Ascending aorta (tissue), 2 donors: Measurements from ENCODE around the gene RTKN. TPM values are rescaled to one million over a fixed set of nuclear protein-coding genes. Genes with fewer than 3 reads are reported as not detected.

ENCODE experiments used
- DNase-seq, 2 donors: peaks; one replicate each; pipeline ENCODE4 v3.0.0-alpha.2; 2019; ENCODE audit warnings: low spot score in 2 of 2
- H3K27ac ChIP-seq, 2 donors: fragments of 200-600 bp; sonication (generic); one replicate each; pipeline ENCODE4 v1.5.1; 2016 to 2017; ENCODE audit warnings: mild to moderate bottlenecking in 1 of 2
- H3K27me3 ChIP-seq: fragments of 200-600 bp; sonication (generic); one replicate; pipeline ENCODE4 v1.5.1; 2017
- H3K36me3 ChIP-seq, 2 donors: fragments of 200-600 bp; sonication (generic); one replicate each; pipeline ENCODE4 v1.5.1; 2016
- H3K4me1 ChIP-seq, 2 donors: fragments of 200-600 bp; sonication (generic); one replicate each; pipeline ENCODE4 v1.5.1; 2016 to 2017; ENCODE audit warnings: mild to moderate bottlenecking in 1 of 2
- H3K4me3 ChIP-seq, 2 donors: fragments of 200-600 bp; sonication (generic); one replicate each; pipeline ENCODE4 v1.5.1; 2016 to 2017; ENCODE audit warnings: mild to moderate bottlenecking in 1 of 2
- H3K9me3 ChIP-seq, 2 donors: fragments of 200-600 bp; sonication (generic); one replicate each; pipeline ENCODE4 v1.5.1; 2016
- CTCF ChIP-seq, 3 experiments: fragments of 200-600 bp in 2 of 3; fragments of 450-650 bp in 1 of 3; sonication (generic) in 2 of 3; IDR thresholded peaks; one replicate each; pipeline ENCODE4 v1.5.1; 2016 to 2019; ENCODE audit warnings: antibody characterized with exemption in 3 of 3, mild to moderate bottlenecking in 1 of 3, moderate library complexity in 1 of 3
- intact Hi-C: fragments of 100-400 bp; cut with DNase I; formaldehyde crosslinking; loops from one replicate; pipeline ENCODE4 v1.15.1; 2023
- total RNA-seq: library from RNA; depleted of rRNA; stranded (reverse); fragments of >200 nt; gene quantifications from one replicate; pipeline ENCODE4 v1.1.0, GENCODE V29; 2016

The RTKN gene
- total RNA-seq, 1 donor from 2014 or later: 9.5 TPM

GRCh38 chr2:74418312-74418711, 23.4 kb downstream of the RTKN start:
- no peak for TF ChIP-seq CTCF (IDR thresholded peaks at IDR 0.05)
- H3K4me3 ChIP-seq: peak overlapping the region in 1 of 2 donors; percentile 25
- no peak overlapping the region for H3K27ac ChIP-seq
- intact Hi-C loops: no loop called here
- DNase-seq: no peak
- H3K36me3 ChIP-seq: no peaks in the 10 kb centered on the region
- no peaks in the 10 kb centered on the region for H3K9me3 ChIP-seq
- H3K4me1 ChIP-seq: peaks cover 5 to 12% of the 10 kb centered on the region in 2 donors
- no peaks in the 10 kb centered on the region for H3K27me3 ChIP-seq

GRCh38 chr2:74417763-74418162, 24.0 kb downstream of the RTKN start:
- DNase-seq: no peak
- Histone ChIP-seq H3K27ac (no peak overlapping the region), H3K4me3 (no peak overlapping the region), H3K27me3 (no peaks in the 10 kb centered on the region), H3K36me3 (no peaks in the 10 kb centered on the region), H3K4me1 (peaks cover 5 to 12% of the 10 kb centered on the region in 2 donors), H3K9me3 (no peaks in the 10 kb centered on the region)
- intact Hi-C loops: no loop called here
- no peak for TF ChIP-seq CTCF (IDR thresholded peaks at IDR 0.05)

- H3K27ac ChIP-seq: no peak overlapping the region
- H3K27me3 ChIP-seq: no peaks in the 10 kb centered on the region
- H3K9me3 ChIP-seq: no peaks in the 10 kb centered on the region
- H3K4me1 ChIP-seq: peaks cover 5 to 12% of the 10 kb centered on the region in 2 donors
- TF ChIP-seq CTCF (IDR thresholded peaks at IDR 0.05): no peak
- intact Hi-C loops: no loop called here
- H3K36me3 ChIP-seq: no peaks in the 10 kb centered on the region
- H3K4me3 ChIP-seq: no peak overlapping the region
- DNase-seq: peak in 1 of 2 donors; percentile 53
Observed at GRCh38 chr2:74417197-74417596, 24.5 kb downstream of the RTKN start.

- intact Hi-C loops: no loop called here
- H3K27ac ChIP-seq: no peak overlapping the region
- H3K4me3 ChIP-seq: no peak overlapping the region
- H3K27me3 ChIP-seq: no peaks in the 10 kb centered on the region
- H3K4me1 ChIP-seq: peaks cover 5 to 9% of the 10 kb centered on the region in 2 donors
- H3K36me3 ChIP-seq: no peaks in the 10 kb centered on the region
- TF ChIP-seq CTCF (IDR thresholded peaks at IDR 0.05): no peak
- no peaks in the 10 kb centered on the region for H3K9me3 ChIP-seq
- peak in 1 of 2 donors; percentile 60 for DNase-seq
Observed at GRCh38 chr2:74416778-74417177, 25.0 kb downstream of the RTKN start.

GRCh38 chr2:74415762-74416395, 25.9 kb downstream of the RTKN start:
- peak in 1 of 2 donors; percentile 64 for DNase-seq

More at GRCh38 chr2:74415762-74416395, 25.9 kb downstream of the RTKN start:
- TF ChIP-seq CTCF (IDR thresholded peaks at IDR 0.05): no peak
- H3K36me3 ChIP-seq: no peaks in the 10 kb centered on the region
- intact Hi-C loops: no loop called here
- H3K4me1 ChIP-seq: peaks cover 5 to 9% of the 10 kb centered on the region in 2 donors
- no peaks in the 10 kb centered on the region for H3K9me3 ChIP-seq
- H3K27ac ChIP-seq: no peak overlapping the region
- H3K27me3 ChIP-seq: no peaks in the 10 kb centered on the region
- H3K4me3 ChIP-seq: peak overlapping the region; percentile 49 to 84
